Measurements from ENCODE around the gene TGFB2.

The TGFB2 gene

GRCh38 chr1:218467101-218468072 is 122.3 kb downstream of the TGFB2 start:
- no peak for DNase-seq

DNA sequence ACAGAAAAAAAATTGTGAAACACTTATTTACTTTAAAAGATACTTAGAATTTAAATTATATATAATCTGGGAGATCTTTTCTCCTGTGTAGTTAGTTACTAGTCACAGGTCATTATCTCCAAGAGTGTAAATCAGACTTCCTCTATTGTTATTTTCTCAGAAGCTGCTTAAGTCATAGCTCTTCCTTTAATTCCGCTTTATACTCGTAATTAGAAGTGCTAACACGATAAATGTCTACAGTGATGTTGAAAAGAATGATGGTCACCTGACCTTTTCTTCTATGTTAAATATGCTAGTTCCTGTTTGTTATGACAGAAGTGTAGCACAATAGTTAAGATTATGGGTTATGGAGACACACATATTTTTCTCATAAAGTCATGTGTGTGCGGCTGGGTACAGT is 123.6 kb downstream of the TGFB2 start:
- no peak for DNase-seq

DNA sequence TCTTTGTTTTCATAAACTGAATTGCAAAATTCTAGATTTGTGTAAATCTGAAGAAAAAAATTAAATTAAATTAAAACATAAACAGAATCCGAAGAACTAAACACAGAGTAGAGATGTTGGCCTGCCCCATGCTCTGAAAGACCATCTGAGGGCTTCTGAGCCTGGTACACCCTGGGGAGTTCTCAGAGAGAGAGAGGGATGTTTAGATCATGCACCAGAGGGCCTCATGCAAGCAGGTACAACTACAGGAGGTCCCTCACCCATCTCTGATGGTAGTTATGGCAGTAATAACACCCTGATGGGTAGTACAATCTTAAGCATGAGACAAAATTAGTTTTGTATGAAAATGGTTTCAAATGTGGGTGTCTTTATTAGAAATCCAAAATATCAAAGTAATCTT is 127.7 kb downstream of the TGFB2 start:
- no peak for DNase-seq

- no peak for DNase-seq
Measured at GRCh38 chr1:218473522-218473921, 128.4 kb downstream of the TGFB2 start.

GRCh38 chr1:218474128-218474527 is 129.0 kb downstream of the TGFB2 start:
- no peak for DNase-seq

DNA sequence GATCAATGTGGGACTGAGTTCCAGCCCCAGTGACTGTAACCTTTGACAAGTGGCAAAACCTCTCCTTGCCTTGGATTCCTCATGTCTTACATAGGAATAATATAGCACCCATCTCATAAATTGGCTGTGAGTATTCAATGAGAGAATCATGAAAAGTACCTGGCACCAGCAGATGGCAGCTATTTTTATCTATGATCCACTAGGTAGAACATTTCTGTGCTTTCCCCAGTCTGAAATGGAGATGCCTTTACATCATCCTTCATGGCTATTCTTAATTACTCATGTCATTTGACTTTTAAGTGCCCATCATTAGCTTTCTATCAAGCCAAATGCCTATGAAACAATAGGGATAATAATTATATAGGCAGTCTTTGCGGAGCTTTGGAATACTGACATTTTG is 130.1 kb downstream of the TGFB2 start:
- DNase-seq, result no peak

GRCh38 chr1:218475699-218476098 is 130.6 kb downstream of the TGFB2 start:
- DNase-seq, result no peak

- DNase-seq, result no peak
Measured at GRCh38 chr1:218476385-218476784, 131.2 kb downstream of the TGFB2 start.

GRCh38 chr1:218478336-218478735 is 133.2 kb downstream of the TGFB2 start:
- no peak for DNase-seq

GRCh38 chr1:218479436-218480115 is 134.4 kb downstream of the TGFB2 start:
- DNase-seq, result no peak

DNA sequence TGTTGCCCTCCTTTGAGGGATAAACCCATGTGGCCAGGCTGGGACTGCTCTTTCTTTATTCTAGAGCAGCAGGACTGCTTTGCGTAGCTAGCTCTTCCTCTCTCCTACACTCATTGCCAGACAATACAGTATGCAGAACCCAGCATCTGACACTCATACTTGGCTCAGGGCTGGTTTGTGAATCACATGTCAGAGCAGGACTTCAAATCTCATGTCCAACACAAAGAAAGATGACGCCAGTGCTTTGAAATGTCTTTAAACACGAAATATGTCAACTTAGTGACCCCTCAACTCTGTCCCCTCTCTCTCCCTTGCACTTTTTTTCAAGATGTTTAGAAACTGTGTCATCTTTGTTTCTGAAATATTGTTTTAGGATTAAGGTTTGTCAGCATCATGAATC is 135.0 kb downstream of the TGFB2 start:
- DNase-seq, result no peak

DNA sequence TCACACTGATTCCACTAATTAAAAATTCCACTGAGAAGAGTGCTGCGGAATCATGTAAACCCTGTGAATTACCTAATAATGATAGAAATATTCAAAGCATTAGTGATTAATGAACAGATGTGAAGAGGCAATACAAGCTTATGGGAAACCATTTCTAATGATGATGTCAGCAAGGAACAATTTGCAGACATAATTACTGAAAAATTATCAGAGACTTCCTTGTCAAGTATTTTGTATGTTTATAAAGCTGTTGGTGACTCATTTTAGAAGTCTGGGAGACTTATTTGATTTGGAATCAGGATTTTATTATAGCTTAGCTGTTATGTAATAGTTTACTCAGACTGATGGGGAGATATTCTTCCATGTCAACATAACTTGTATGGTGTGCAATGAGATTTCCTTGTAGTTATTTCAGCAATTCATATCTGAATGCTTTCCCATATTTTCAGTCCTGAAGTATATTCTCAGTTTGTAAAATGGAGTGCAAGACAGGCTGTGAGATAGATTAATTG is 135.5 kb downstream of the TGFB2 start:
- no peak for DNase-seq

DNA sequence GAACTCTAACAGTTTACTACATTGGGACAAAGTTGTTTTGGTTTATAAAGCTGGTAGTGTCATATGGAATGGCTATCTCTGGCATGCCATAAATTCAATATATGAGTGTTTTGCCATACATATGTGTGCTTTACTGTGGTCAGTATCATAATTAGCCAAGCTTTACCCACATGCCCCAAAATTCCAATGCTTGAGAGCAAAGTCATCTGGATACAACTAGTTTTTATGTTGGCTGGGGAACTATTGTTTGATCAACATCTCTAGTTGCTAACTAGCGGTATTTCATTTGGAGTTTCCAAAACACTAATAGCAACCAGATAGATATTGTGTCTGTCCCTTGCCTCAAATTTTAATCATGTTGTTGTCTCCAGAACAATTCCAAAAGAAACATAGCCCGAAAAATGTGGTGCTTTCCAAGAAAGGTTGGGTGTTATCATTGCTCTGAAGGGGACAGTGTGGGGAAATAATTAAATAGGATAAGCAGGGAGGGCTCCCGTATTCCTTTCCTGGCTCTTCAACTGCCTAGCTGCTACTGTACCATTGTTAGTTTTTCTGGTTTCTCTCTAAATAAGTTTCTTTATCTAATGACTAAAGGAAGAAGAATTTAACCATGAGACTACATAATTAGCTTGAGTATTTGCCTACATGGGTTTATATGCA is 136.1 kb downstream of the TGFB2 start:
- DNase-seq, result no peak

DNA sequence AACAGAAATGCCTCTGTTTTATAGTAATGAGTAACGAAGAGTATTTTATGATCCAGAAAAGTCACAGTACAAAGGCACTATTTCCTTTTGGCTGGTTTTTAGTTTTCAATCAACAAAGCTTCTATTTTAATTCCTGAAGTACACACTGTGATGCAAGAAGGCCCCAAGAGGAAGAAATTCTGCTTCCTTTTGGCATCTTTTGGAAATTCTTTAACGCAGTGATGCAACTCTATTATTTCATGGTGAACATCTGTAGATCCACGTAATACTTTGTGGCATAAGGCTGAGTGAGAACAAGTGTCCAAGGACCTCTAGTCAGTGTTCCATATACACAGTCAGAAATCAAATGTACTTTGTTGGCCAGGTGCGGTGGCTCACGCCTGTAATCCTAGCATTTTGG is 137.5 kb downstream of the TGFB2 start:
- DNase-seq, result no peak

GRCh38 chr1:218485241-218485928 is 140.2 kb downstream of the TGFB2 start:
- DNase-seq, result no peak

DNA sequence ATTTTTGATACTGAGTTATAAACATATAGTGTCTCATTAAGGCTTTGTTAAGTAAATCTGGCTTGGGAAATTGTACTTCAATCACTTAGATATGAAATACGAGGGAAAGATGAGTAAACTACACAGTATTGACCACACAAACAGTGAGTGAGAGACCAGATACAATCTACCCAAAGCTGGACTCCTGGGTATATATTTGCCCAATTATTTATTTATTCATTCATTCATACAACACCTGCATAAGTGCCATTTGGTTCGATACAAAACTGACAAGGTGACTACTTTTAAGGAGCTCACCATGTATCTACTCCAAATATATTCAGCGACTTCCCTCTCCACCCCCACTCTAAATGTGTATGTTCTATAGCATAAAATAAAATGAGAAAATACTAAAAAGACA is 143.4 kb downstream of the TGFB2 start:
- DNase-seq, result no peak

DNA sequence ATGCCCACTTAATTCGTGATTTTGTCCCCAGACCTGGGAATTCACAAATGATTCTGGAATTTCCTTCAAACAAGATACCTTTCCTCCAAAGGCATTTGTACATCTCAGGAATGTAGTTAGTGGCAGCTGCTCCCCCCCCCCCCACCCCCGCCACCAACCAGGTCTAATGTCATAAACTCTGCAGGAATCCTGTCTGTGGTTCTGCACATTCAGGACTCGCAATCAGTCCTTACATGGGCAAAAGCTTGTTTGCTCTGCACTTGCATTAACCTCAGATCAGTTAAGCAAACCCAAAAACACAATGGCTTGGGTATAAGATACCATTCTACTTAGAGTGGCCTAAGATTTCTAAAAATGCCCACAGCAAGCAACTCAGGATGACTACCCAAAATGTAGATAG is 143.8 kb downstream of the TGFB2 start:
- DNase-seq, result no peak

DNA sequence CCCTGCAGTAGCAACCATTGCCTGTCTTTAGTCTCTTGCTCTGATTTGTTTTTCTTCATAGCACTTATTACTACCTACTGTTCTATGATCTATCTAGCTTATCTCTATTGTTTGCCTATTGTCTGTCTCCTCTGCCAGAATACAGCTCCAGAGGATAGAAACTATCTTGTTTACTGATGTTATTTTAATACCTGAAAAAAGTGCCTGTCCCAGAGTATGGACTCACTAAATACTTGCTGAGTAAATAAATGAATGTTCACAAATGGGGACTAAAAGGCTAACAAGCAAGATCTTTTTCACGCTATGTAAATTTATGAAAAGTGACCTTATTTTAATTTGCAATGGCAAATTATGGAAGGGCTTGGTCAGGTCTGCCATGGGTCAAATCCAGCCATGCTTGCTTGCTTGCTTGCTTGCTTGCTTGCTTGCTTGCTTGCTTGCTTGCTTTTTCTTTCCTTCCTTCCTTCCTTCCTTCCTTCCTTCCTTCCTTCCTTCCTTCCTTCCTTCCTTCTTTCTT is 145.3 kb downstream of the TGFB2 start:
- no peak for DNase-seq

GRCh38 chr1:218492874-218493273 is 147.7 kb downstream of the TGFB2 start:
- DNase-seq, result no peak

DNA sequence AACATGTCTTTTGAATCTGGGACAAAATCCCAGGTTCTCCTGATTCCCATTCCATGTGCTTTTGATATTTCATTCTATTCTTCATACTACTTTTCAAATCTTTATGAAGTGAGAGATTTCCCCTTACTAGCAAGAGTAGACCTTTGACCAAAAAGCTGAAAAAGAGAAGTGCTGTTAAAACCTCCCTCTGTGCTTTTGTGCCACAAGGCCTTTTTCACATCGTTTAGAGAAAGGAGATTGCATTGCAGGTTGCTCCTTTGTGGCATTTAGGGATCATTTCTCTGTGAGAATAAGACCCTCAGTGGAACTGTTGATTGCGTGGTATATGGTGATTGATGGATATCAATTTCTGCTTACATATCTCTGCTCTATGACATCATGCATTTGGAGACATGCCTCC is 148.8 kb downstream of the TGFB2 start:
- no peak for DNase-seq

Data from NCI-H345 (cell line).